ENCODE measurements around the gene TSPAN18.

The TSPAN18 gene

GRCh38 chr11:44832452-44832851 lies 105.7 kb downstream of the TSPAN18 start:
- TF ChIP-seq CTCF (IDR thresholded peaks at IDR 0.05; ENCODE audit: low read depth, low read length, missing control alignments): no peak
- no peaks in the 10 kb centered on the region for H3K36me3 ChIP-seq (replicated peaks)
- in situ Hi-C loops (cut with HindIII; ENCODE audit: low pct_ligation_motif_present, low sequenced_read_pairs): no loop called here
- H3K27ac ChIP-seq: no peak overlapping the region
- DNase-seq: no peak
- H3K27me3 ChIP-seq (replicated peaks): peaks cover 19% of the 10 kb centered on the region
- H3K4me3 ChIP-seq (ENCODE audit: low read depth, low read length): no peak overlapping the region

GRCh38 chr11:44833221-44833876 lies 106.6 kb downstream of the TSPAN18 start:
- TF ChIP-seq CTCF (IDR thresholded peaks at IDR 0.05; ENCODE audit: low read depth, low read length, missing control alignments): no peak
- in situ Hi-C loops (cut with HindIII; ENCODE audit: low pct_ligation_motif_present, low sequenced_read_pairs): no loop called here
- H3K27me3 ChIP-seq (replicated peaks): peaks cover 19% of the 10 kb centered on the region

GRCh38 chr11:44833877-44834452 lies 107.2 kb downstream of the TSPAN18 start:
- H3K36me3 ChIP-seq (replicated peaks): no peaks in the 10 kb centered on the region
- in situ Hi-C loops (cut with HindIII; ENCODE audit: low pct_ligation_motif_present, low sequenced_read_pairs): no loop called here
- H3K4me3 ChIP-seq (ENCODE audit: low read depth, low read length): no peak overlapping the region
- TF ChIP-seq CTCF (IDR thresholded peaks at IDR 0.05; ENCODE audit: low read depth, low read length, missing control alignments): no peak
- H3K27ac ChIP-seq: no peak overlapping the region
- DNase-seq: no peak
- H3K27me3 ChIP-seq (replicated peaks): peaks cover 19% of the 10 kb centered on the region

More at GRCh38 chr11:44833221-44833876, 106.6 kb downstream of the TSPAN18 start:
- H3K4me3 ChIP-seq (ENCODE audit: low read depth, low read length): no peak overlapping the region
- no peak overlapping the region for H3K27ac ChIP-seq
- DNase-seq: no peak
- no peaks in the 10 kb centered on the region for H3K36me3 ChIP-seq (replicated peaks)

- Histone ChIP-seq H3K36me3 (replicated peaks) (no peaks in the 10 kb centered on the region), H3K4me3 (ENCODE audit: low read depth, low read length) (no peak overlapping the region), H3K27me3 (replicated peaks) (peaks cover 24% of the 10 kb centered on the region), H3K27ac (no peak overlapping the region)
- DNase-seq: no peak
- in situ Hi-C loops (cut with HindIII; ENCODE audit: low pct_ligation_motif_present, low sequenced_read_pairs): no loop called here
- no peak for TF ChIP-seq CTCF (IDR thresholded peaks at IDR 0.05; ENCODE audit: low read depth, low read length, missing control alignments)
Measured at GRCh38 chr11:44834846-44835245, 108.1 kb downstream of the TSPAN18 start.

- in situ Hi-C loops (cut with HindIII; ENCODE audit: low pct_ligation_motif_present, low sequenced_read_pairs): no loop called here
- Histone ChIP-seq H3K36me3 (replicated peaks) (no peaks in the 10 kb centered on the region), H3K4me3 (ENCODE audit: low read depth, low read length) (no peak overlapping the region), H3K27ac (no peak overlapping the region), H3K27me3 (replicated peaks) (peaks cover 26% of the 10 kb centered on the region)
- no peak for TF ChIP-seq CTCF (IDR thresholded peaks at IDR 0.05; ENCODE audit: low read depth, low read length, missing control alignments)
- DNase-seq: no peak
Measured at GRCh38 chr11:44835296-44835695, 108.5 kb downstream of the TSPAN18 start.

Data from brain microvascular endothelial cell (primary cell).